Activated T-cell treated with anti-CD3 and anti-CD28 coated beads, Interleukin-2, amount 50 U/mL, for 72 hours (primary cell): ENCODE results near the gene DRC7. TPM values are rescaled to one million over a fixed set of nuclear protein-coding genes. Genes with fewer than 3 reads are reported as not detected.
A peak's percentile ranks its signal among the peaks of the same experiment; 100 is the strongest.

ENCODE experiments used
- ATAC-seq, 2 donors: fragments of 150-1000 bp; cut with Tn5 transposase; replicated peaks in 1 of 2; 2 replicates each; pipeline ENCODE4 v1.10.0; 2021; ENCODE audit warnings: moderate library complexity in 2 of 2, mild to moderate bottlenecking in 1 of 2
- DNase-seq, 2 donors: peaks; one replicate each; pipeline ENCODE4 v3.0.0; 2021 to 2022; ENCODE audit warnings: mixed read lengths in 1 of 2
- H3K27ac Mint-ChIP-seq: one replicate; pipeline ENCODE4 v1.8.0; 2022; ENCODE audit warnings: mild to moderate bottlenecking, moderate library complexity, mixed read lengths
- H3K27me3 Mint-ChIP-seq: one replicate; pipeline ENCODE4 v1.8.0; 2022; ENCODE audit warnings: low read depth, mixed read lengths
- H3K36me3 Mint-ChIP-seq, 2 donors: one replicate each; pipeline ENCODE4 v1.8.0; 2022; ENCODE audit warnings: mixed read lengths in 2 of 2, mild to moderate bottlenecking in 1 of 2; ENCODE audit not compliant: insufficient read depth in 2 of 2
- H3K4me1 Mint-ChIP-seq: one replicate; pipeline ENCODE4 v1.8.0; 2022; ENCODE audit warnings: low read depth, mixed read lengths
- H3K4me3 Mint-ChIP-seq, 2 donors: one replicate each; pipeline ENCODE4 v1.8.0; 2022; ENCODE audit warnings: mild to moderate bottlenecking in 2 of 2, mixed read lengths in 2 of 2, moderate library complexity in 2 of 2
- H3K9me3 Mint-ChIP-seq, 2 donors: one replicate each; pipeline ENCODE4 v1.8.0; 2022; ENCODE audit warnings: mixed read lengths in 2 of 2
- total RNA-seq, 2 donors: library from RNA; stranded (reverse); gene quantifications; one replicate each; pipeline ENCODE4 v1.2.3, GENCODE V29; 2022

DRC7 gene
- total RNA-seq, 2 donors from 2014 or later = 0.19 TPM; not detected in 1

- no peaks in the 10 kb centered on the region for H3K27me3 Mint-ChIP-seq
- H3K36me3 Mint-ChIP-seq = no peaks in the 10 kb centered on the region
- DNase-seq (no peak), ATAC-seq (no peak)
- no peak overlapping the region for H3K27ac Mint-ChIP-seq
- no peaks in the 10 kb centered on the region for H3K4me1 Mint-ChIP-seq
- H3K9me3 Mint-ChIP-seq = no peaks in the 10 kb centered on the region
- H3K4me3 Mint-ChIP-seq = no peak overlapping the region
Observed at GRCh38 chr16:57755726-57756423, 61.3 kb downstream of the DRC7 start.

- no peaks in the 10 kb centered on the region for H3K36me3 Mint-ChIP-seq
- H3K9me3 Mint-ChIP-seq = no peaks in the 10 kb centered on the region
- no peak for DNase-seq
- ATAC-seq = peak in 1 of 2 donors; percentile 7
- no peak overlapping the region for H3K4me3 Mint-ChIP-seq
- no peaks in the 10 kb centered on the region for H3K27me3 Mint-ChIP-seq
- no peaks in the 10 kb centered on the region for H3K4me1 Mint-ChIP-seq
- no peak overlapping the region for H3K27ac Mint-ChIP-seq
Observed at GRCh38 chr16:57756424-57757325, 62.1 kb downstream of the DRC7 start.

- Mint-ChIP-seq H3K36me3 (no peaks in the 10 kb centered on the region), H3K27me3 (no peaks in the 10 kb centered on the region), H3K9me3 (no peaks in the 10 kb centered on the region), H3K4me3 (no peak overlapping the region), H3K4me1 (no peaks in the 10 kb centered on the region), H3K27ac (no peak overlapping the region)
- DNase-seq (peak; percentile 88 to 93), ATAC-seq (peak; percentile 93 to 96)
Observed at GRCh38 chr16:57757326-57757786, 62.8 kb downstream of the DRC7 start.

GRCh38 chr16:57757883-57758282 lies 63.3 kb downstream of the DRC7 start:
- Mint-ChIP-seq H3K27ac (no peak overlapping the region), H3K36me3 (no peaks in the 10 kb centered on the region), H3K9me3 (no peaks in the 10 kb centered on the region), H3K4me1 (no peaks in the 10 kb centered on the region), H3K27me3 (no peaks in the 10 kb centered on the region), H3K4me3 (no peak overlapping the region)
- DNase-seq (no peak), ATAC-seq (no peak)

GRCh38 chr16:57758331-57759117 lies 63.9 kb downstream of the DRC7 start:
- H3K4me1 Mint-ChIP-seq = no peaks in the 10 kb centered on the region
- no peaks in the 10 kb centered on the region for H3K9me3 Mint-ChIP-seq
- DNase-seq (no peak), ATAC-seq (no peak)
- no peaks in the 10 kb centered on the region for H3K27me3 Mint-ChIP-seq
- H3K36me3 Mint-ChIP-seq = no peaks in the 10 kb centered on the region
- no peak overlapping the region for H3K4me3 Mint-ChIP-seq
- no peak overlapping the region for H3K27ac Mint-ChIP-seq

- Mint-ChIP-seq H3K27me3 (no peaks in the 10 kb centered on the region), H3K4me3 (no peak overlapping the region), H3K9me3 (no peaks in the 10 kb centered on the region), H3K36me3 (no peaks in the 10 kb centered on the region), H3K4me1 (no peaks in the 10 kb centered on the region), H3K27ac (no peak overlapping the region)
- ATAC-seq (no peak), DNase-seq (no peak)
Observed at GRCh38 chr16:57759131-57759530, 64.5 kb downstream of the DRC7 start.

GRCh38 chr16:57759541-57760356 lies 65.1 kb downstream of the DRC7 start:
- Mint-ChIP-seq H3K27ac (no peak overlapping the region), H3K4me1 (peaks cover 4% of the 10 kb centered on the region), H3K4me3 (no peak overlapping the region), H3K36me3 (no peaks in the 10 kb centered on the region), H3K9me3 (no peaks in the 10 kb centered on the region), H3K27me3 (no peaks in the 10 kb centered on the region)
- DNase-seq (no peak), ATAC-seq (no peak)

- Mint-ChIP-seq H3K27ac (no peak overlapping the region), H3K9me3 (no peaks in the 10 kb centered on the region), H3K27me3 (no peaks in the 10 kb centered on the region), H3K4me3 (no peak overlapping the region), H3K36me3 (no peaks in the 10 kb centered on the region), H3K4me1 (peaks cover 4% of the 10 kb centered on the region)
- DNase-seq (no peak), ATAC-seq (no peak)
Observed at GRCh38 chr16:57760357-57761160, 66.0 kb downstream of the DRC7 start.

GRCh38 chr16:57761301-57761700 lies 66.7 kb downstream of the DRC7 start:
- peaks cover 4% of the 10 kb centered on the region for H3K4me1 Mint-ChIP-seq
- H3K36me3 Mint-ChIP-seq = no peaks in the 10 kb centered on the region
- no peak overlapping the region for H3K27ac Mint-ChIP-seq
- DNase-seq (no peak), ATAC-seq (no peak)
- no peaks in the 10 kb centered on the region for H3K9me3 Mint-ChIP-seq
- no peaks in the 10 kb centered on the region for H3K27me3 Mint-ChIP-seq
- H3K4me3 Mint-ChIP-seq = no peak overlapping the region

- Mint-ChIP-seq H3K9me3 (no peaks in the 10 kb centered on the region), H3K36me3 (no peaks in the 10 kb centered on the region), H3K27ac (no peak overlapping the region), H3K4me1 (peaks cover 4% of the 10 kb centered on the region), H3K27me3 (no peaks in the 10 kb centered on the region), H3K4me3 (no peak overlapping the region)
- ATAC-seq (no peak), DNase-seq (no peak)
Observed at GRCh38 chr16:57761957-57762356, 67.4 kb downstream of the DRC7 start.

GRCh38 chr16:57762365-57763040 lies 67.9 kb downstream of the DRC7 start:
- no peaks in the 10 kb centered on the region for H3K36me3 Mint-ChIP-seq
- ATAC-seq (no peak), DNase-seq (no peak)
- no peak overlapping the region for H3K27ac Mint-ChIP-seq
- H3K4me3 Mint-ChIP-seq = no peak overlapping the region
- H3K4me1 Mint-ChIP-seq = peaks cover 4% of the 10 kb centered on the region
- H3K9me3 Mint-ChIP-seq = no peaks in the 10 kb centered on the region
- no peaks in the 10 kb centered on the region for H3K27me3 Mint-ChIP-seq
